Gastroesophageal sphincter (tissue), 3 donors: ENCODE results near the gene CCDC167.

Source experiments
- CTCF ChIP-seq, 4 experiments: fragments of 200-600 bp in 2 of 4; fragments of 450-650 bp in 2 of 4; sonication (generic) in 1 of 4; IDR thresholded peaks; one replicate each; pipeline ENCODE4 v1.5.1; 2017 to 2019; ENCODE audit warnings: antibody characterized with exemption in 4 of 4, mild to moderate bottlenecking in 2 of 4, moderate library complexity in 2 of 4
- POLR2A ChIP-seq, 2 donors: fragments of 450-650 bp; IDR thresholded peaks; one replicate each; pipeline ENCODE4 v1.6.1; 2017; ENCODE audit warnings: antibody characterized with exemption in 2 of 2, mild to moderate bottlenecking in 2 of 2, moderate library complexity in 1 of 2

DNA sequence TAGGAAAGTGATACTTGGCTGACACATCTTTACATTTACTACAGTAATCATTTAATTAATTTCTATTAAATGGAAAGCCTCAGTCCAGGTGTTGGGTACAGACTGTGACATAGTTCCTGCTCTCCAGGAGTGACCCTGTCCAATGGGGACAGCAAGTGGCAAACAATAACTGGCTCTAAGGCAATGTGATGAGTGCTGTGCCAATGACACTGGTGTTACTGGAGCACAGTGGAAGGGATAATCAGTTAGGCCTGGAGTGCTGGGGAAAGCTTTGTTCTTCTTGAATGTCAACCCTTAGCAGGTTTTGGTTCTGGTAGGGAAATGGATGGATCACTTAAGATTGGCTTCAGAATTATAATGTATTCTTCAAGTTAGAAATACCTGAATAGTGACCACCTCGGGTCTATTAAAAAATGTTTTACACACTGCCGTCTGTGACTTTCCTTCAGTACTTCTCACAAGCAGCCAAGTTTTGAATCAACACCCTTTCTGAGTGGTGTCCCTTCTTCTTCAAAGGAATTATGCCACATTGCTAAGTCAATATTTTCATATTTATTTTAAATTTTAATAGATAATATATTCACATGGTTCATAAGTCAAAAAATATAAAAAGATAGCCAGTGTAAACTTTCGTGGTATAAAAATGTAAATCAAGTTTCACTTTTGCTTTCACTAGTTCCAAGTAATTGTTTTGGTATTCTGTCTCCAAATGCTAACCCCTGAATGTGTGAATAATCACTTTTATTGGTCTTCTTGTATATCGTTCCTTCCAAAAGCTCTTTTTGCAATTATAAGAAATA lies 57.1 kb downstream of the CCDC167 start:
- no peak for TF ChIP-seq CTCF (IDR thresholded peaks at IDR 0.05)
- no peak for TF ChIP-seq POLR2A (IDR thresholded peaks at IDR 0.05)
